ENCODE measurements around the gene EML2.
"Not testable (repeated sequence)": the region's sequence is repeated elsewhere in the genome, so short reads cannot be mapped to it uniquely, and the experiment has no call there.

Gene EML2

DNA sequence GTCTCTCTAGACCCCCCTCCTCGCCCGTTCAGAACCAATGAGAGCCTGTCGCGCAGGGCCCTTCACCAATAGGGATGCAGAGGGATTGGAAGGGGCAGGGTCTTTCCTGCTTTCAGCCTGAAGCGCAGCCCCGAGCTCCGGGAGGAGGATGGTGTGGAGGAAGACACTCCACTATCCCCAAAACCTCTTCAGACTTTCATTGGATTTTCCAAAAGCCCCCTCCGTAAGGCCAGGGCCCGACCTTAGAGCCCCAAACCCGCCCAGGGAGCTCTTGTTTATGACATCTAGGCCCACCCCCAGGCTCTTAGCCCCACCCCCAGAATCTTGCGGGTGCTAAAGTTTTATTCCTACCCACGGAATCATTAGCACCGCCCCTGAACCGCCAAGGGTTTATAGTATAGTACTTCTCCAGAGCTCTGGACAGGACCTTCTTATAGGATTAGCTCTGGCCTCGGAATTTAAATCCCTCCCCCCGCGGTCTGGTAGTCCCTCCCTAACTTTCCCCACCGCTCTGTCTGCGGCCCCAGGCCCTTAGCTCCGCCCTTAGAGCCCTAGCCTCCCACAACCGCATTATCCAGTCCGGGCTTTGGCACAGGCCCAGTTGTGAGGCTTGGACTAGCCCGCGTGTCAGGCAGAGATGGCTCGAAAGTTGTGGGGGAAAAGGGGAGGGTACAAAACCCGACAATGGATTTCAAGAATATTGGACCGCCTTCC, 6.6 kb upstream of the EML2 start:
- no peak for DNase-seq

GRCh38 chr19:45645068-45645630, 6.0 kb upstream of the EML2 start:
- DNase-seq = no peak

DNA sequence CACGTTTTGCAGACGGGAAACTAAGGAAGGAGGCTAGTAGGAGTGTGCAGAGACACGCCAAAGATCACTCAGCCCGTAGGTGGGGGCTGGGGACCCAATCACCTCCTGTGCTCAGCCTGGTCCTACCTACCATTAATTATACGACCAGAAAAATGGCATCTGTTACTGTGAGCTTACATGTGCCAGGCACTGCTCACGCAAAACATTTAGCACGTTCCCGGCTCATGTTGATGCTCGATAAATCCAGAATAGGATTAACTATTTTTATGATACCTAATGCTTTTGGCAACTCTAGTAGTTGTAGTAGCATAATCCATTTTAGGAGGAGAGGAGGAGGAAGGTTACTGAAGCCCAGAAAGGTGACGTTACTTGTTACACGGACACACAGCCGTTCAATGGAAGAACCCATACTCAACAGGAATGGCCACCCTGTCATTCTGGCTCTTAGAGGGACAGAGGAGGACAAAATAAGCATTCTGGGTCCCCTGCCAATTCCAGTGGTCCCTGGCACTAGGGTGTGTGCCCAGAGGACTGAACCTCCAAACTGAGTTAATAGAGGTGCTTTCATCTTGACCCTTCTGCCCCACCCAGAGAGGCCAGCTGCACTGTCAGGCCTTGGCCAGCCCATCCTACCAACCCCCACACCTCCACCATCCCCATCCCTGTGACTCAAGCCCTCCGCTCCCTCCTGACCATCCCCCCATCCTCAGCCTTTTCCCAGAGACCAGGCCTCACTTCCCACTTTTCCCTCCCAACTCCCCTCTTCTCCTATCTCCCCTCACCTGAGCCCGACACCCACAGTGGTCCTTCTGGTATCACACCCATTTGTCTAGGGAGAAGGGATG, 5.0 kb upstream of the EML2 start:
- no peak for DNase-seq

DNA sequence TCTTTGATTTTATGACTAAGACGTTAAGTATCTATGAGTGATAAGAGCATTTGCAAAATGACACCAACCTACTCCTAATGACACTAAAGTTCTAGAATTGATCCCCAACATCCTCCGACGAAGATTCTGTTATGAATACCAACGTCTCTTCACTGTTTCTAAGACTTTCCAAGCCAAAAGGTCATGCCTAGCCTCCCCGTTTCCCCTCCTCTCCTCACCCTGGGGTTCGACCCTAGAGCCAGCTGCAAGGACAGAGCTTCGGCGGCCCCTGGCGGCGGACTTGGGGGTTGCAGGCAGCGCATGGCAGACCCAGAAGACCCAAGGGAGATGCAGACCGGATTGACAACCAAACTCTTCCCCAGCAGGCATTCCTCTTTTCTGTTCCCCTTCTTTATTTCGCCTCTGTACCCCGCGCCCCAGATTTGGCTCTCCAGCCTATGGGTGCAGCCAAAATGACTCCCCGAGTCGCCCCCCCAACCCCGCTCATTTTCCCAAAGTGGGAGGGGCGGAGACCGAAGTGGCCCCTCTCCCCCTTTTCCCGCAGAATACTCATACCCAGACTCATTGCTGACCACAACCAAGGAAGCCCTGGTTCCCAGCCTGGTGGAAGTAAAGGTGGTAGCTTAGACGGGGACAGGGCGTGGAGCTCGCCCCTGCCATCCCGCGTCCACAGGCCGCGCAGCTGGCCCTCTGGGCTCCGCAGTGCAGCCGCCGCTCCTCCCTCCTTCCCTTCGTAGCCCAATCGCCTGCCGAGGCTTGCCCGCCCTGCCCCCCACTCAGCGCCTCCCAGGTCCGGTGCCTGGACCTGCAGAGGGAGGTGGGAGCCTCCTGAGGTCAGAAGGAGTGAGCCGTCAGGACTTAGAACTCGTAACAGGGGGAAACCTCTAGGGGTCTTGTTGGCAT, 4.1 kb upstream of the EML2 start:
- peak; percentile 56 for DNase-seq

DNA sequence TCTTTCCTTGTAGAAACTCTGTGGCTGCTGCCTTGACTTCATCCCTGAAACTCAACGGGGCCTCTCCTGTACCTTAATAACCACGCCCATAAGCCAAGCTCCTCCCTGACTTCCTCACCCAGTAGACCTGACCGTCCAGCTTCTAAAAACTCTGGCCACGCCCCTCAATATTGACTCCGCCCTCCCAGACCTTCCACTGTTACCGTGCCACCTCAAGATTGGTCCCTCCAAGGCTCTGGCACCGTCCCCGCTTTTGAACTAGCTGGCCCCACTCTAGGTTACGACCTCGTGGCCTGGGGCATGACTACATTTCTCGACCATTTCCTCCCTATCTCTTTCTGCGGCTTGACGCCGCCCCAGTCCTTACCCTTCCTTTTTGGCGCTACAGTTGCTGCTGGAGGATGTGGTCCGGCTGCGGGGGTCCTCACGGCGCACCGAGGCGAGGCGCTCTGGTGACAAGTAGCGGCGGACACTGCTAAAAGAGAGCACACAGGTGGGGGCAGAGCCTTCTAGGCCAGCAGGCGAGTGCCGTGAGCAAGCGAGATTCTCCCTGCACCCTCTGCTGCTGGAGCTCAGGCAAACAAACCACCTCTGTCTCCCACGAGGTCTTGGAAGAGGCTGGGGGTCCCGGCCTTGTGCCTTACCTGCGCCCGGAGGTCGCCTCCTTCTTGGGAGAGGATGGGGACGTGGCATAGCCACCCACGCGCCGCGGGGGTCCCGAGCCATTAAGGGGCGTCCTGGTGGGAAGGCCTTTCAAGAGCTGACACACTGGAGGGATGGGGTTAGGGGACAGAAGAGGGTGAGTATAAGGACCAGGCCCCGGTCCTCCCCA, 2.3 kb upstream of the EML2 start:
- no peak for DNase-seq

GRCh38 chr19:45640849-45641273, 1.7 kb upstream of the EML2 start:
- no peak for DNase-seq

GRCh38 chr19:45637890-45638667, 1.1 kb downstream of the EML2 start:
- no peak for DNase-seq

DNA sequence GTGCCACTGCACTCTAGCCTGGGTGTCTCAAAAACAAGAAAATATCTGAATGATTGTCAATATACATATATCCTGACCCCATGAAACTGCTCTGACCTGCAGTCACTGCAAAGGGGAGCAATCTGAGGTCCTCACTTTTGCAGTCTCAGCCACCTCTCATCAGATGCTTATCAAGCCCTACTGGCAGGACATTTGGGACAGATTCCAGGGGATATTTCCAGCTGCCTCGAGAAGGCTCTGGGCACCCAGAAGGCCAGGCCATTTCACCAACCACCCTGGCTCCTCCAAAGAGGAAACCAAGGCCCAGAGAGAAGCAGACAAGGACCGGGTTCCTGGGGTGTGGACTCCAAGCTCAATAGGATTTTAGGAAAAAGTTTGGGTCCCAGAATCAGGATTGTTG, 2.3 kb downstream of the EML2 start:
- DNase-seq = no peak

GRCh38 chr19:45636275-45636674, 2.9 kb downstream of the EML2 start:
- no peak for DNase-seq

- DNase-seq = peak; percentile 24
Observed at GRCh38 chr19:45632468-45633196, 6.6 kb downstream of the EML2 start.

DNA sequence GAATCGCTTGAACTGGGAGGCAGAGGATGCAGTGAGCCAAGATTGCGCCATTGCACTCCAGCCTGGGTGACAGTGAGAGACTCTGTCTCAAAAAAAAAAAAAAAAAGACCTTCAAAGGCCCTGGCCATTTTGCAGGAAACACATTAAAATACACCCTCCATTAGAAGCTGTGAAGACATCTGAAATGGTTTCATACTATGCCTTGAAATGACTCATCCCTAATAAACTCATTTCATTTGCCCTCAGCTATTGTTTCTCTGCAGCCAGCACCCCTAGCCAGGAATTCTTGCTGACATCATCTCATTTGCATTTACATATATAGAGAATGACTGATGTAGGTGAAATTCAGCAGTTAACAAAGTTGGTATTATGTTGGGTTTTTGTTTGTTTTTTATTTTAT, 8.7 kb downstream of the EML2 start:
- no peak for DNase-seq

DNA sequence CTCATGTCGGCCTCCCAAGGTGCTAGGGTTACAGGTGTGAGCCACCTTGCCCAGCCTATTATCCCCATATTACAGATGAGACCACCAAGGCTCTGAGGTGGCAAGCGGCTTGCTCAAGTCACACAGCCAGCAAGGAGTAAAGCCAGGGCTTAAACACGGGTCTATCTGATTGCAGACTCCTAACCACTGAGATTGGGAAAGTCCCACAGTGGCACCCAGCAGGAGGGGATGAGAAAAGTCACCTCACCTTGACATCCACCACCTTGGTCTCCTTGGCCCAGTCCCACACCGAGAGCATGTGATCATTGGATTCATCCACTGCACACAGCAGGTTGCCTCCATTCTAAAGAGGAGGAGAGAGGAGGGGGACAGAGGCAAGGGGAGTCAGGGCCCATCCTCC, 9.5 kb downstream of the EML2 start:
- no peak for DNase-seq

- DNase-seq = not testable (repeated sequence)
Observed at GRCh38 chr19:45628219-45628618, 11.0 kb downstream of the EML2 start.

DNA sequence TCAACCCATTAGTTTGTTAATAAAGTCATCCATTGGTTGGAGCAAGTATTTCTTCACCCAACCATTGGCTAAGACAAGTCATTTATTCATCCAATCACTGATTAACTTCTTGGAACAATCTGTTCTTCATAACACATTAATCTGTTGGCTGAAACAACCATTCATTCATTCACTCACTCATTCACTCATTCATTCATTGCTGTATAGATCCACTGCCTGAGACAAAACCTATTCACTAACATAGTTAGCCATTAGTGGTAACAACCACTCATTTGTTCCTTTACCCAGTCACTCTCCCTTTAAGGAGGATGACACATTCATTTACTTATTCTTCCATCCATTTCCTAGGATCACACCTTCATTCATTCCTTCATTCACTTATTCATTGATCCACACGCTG, 15.2 kb downstream of the EML2 start:
- no peak for DNase-seq

- DNase-seq = no peak
Observed at GRCh38 chr19:45621976-45622503, 17.2 kb downstream of the EML2 start.

GRCh38 chr19:45621389-45621788, 17.8 kb downstream of the EML2 start:
- DNase-seq = no peak

DNA sequence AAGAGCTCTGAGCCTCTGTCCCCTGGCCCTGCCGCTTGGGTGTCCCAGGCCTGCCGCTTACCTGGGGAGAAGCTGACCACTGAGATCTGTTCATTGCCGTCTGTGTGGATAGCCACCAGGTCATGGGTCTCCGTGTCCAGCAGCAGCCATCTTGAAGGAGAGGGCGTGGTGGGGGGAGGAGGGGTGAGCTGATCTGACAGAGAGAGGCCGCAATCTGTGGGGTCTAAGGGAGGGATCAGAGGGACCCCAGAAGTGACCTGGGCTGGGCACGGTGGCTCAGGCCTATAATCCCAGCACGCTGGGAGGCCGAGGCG, 22.5 kb downstream of the EML2 start:
- DNase-seq = no peak

GRCh38 chr19:45615795-45616703, 23.1 kb downstream of the EML2 start:
- no peak for DNase-seq

DNA sequence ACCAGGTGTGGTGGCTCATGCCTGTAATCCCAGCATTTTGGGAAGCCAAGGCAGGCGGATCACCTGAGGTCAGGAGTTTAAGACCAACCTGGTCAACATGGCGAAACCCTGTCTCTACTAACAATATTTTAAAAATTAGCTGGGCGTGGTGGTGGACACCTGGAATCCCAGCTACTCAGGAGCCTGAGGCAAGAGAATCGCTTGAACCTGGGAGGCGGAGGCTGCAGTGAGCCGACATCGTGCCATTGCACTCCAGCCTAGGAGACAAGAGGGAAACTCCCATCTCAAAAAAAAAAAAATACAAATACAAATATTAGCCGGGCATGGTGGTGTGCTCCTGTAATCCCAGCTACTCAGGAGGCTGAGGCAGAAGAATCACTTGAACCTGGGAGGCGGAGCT, 24.1 kb downstream of the EML2 start:
- not testable (repeated sequence) for DNase-seq

Measured in GOT3 (cell line).